SK-N-SH (cell line): ENCODE measurements around the gene TSSC4. TPM values are rescaled to one million over a fixed set of nuclear protein-coding genes. Genes with fewer than 3 reads are reported as not detected.

ENCODE experiments used
- CTCF ChIA-PET: fragments of 300-600, 350-600 bp; formaldehyde crosslinking; extraction: SDS; loops from one replicate; lab custom pipeline; 2021; lab: Yijun Ruan, JAX
- POLR2A ChIA-PET: fragments of 350-600 bp; sonication (Branson Sonifier 250); formaldehyde crosslinking; extraction: SDS; loops from one replicate; lab custom pipeline; 2020; ENCODE audit warnings: antibody characterized with exemption, inconsistent platforms; lab: Yijun Ruan, JAX
- DNase-seq: peaks from one replicate; pipeline ENCODE4 v3.0.0; 2012
- H2AFZ ChIP-seq: fragments of 200-600 bp; sonication (generic); 2 replicates; pipeline ENCODE4 v1.8.1; 2016; ENCODE audit warnings: antibody characterized with exemption, mild to moderate bottlenecking, low read depth
- H3F3A ChIP-seq: fragments of 200-600 bp; sonication (generic); replicated peaks from 2 replicates; pipeline ENCODE3; 2016; ENCODE audit warnings: antibody characterized with exemption, mild to moderate bottlenecking; ENCODE audit not compliant: insufficient read depth
- H3K27ac ChIP-seq, 2 experiments: fragments of 200-500 bp in 1 of 2; fragments of 200-600 bp in 1 of 2; sonication (Bioruptor generic) in 1 of 2; sonication (generic), shearing (Covaris generic) in 1 of 2; 2 replicates each; pipeline versions ENCODE4 v1.5.1 to v1.6.1; 2014 to 2016; ENCODE audit warnings: low read depth in 2 of 2, inconsistent platforms in 1 of 2, low read length in 1 of 2, mild to moderate bottlenecking in 1 of 2, mixed read lengths in 1 of 2
- H3K27me3 ChIP-seq: fragments of 200-600 bp; sonication (generic), shearing (Covaris generic); 2 replicates; pipeline ENCODE4 v1.6.1; 2016; ENCODE audit warnings: mixed run types; ENCODE audit not compliant: insufficient read depth
- H3K36me3 ChIP-seq, 2 experiments: fragments of 200-500 bp in 1 of 2; fragments of 200-600 bp in 1 of 2; sonication (Bioruptor generic) in 1 of 2; sonication (generic) in 1 of 2; replicated peaks in 1 of 2; 2 replicates each; pipeline versions ENCODE3 to v1.5.1; 2014 to 2016; ENCODE audit warnings: low read length in 1 of 2, mild to moderate bottlenecking in 1 of 2; ENCODE audit not compliant: insufficient read depth in 2 of 2, control insufficient read depth in 1 of 2
- H3K4me1 ChIP-seq, 2 experiments: fragments of 200-500 bp in 1 of 2; fragments of 200-600 bp in 1 of 2; sonication (Bioruptor generic) in 1 of 2; sonication (generic), shearing (Covaris generic) in 1 of 2; 2 replicates each; pipeline versions ENCODE4 v1.5.1 to v1.6.1; 2014 to 2016; ENCODE audit warnings: low read depth in 1 of 2, low read length in 1 of 2, mixed run types in 1 of 2; ENCODE audit not compliant: insufficient read depth in 2 of 2, control insufficient read depth in 1 of 2
- H3K4me2 ChIP-seq: fragments of 200-600 bp; sonication (generic), shearing (Covaris generic); 2 replicates; pipeline ENCODE4 v1.6.1; 2017; ENCODE audit warnings: mixed run types
- H3K4me3 ChIP-seq, 2 experiments: fragments of 200-500 bp in 1 of 2; fragments of 200-600 bp in 1 of 2; sonication (Bioruptor generic) in 1 of 2; sonication (generic), shearing (Covaris generic) in 1 of 2; 2 replicates each; pipeline versions ENCODE4 v1.5.1 to v1.8.1; 2014 to 2016; ENCODE audit warnings: low read depth in 2 of 2, inconsistent platforms in 1 of 2, low read length in 1 of 2, mild to moderate bottlenecking in 1 of 2, mixed read lengths in 1 of 2, moderate library complexity in 1 of 2
- H3K79me2 ChIP-seq: fragments of 200-600 bp; sonication (generic); 2 replicates; pipeline ENCODE4 v1.8.1; 2017; ENCODE audit warnings: mild to moderate bottlenecking; ENCODE audit not compliant: insufficient read depth
- H3K9ac ChIP-seq: fragments of 200-600 bp; sonication (generic); 2 replicates; pipeline ENCODE4 v1.6.1; 2017; ENCODE audit warnings: mixed run types
- H3K9me2 ChIP-seq: fragments of 200-600 bp; sonication (generic); 2 replicates; pipeline ENCODE4 v1.6.1; 2017; ENCODE audit warnings: mixed run types
- H3K9me3 ChIP-seq: fragments of 200-600 bp; sonication (generic); 2 replicates; pipeline ENCODE4 v1.6.1; 2017; ENCODE audit warnings: mixed run types, mild to moderate bottlenecking, moderate library complexity
- H4K20me1 ChIP-seq: fragments of 200-600 bp; sonication (generic); 2 replicates; pipeline ENCODE4 v1.6.1; 2017; ENCODE audit warnings: mild to moderate bottlenecking, mixed run types; ENCODE audit not compliant: insufficient read depth
- CTCF ChIP-seq: fragments of 200-600 bp; sonication (generic); IDR thresholded peaks from 2 replicates; pipeline ENCODE4 v1.6.1; 2017; ENCODE audit warnings: antibody characterized with exemption, mild to moderate bottlenecking, moderate library complexity
- EP300 ChIP-seq, 2 experiments: IDR thresholded peaks; 2 replicates each; pipeline versions ENCODE4 v1.4.0 to v1.6.1; 2012; ENCODE audit warnings: borderline replicate concordance in 1 of 2, low read depth in 1 of 2, low read length in 1 of 2
- EZH2phosphoT487 ChIP-seq: fragments of 200-600 bp; sonication (generic); IDR thresholded peaks from 2 replicates; pipeline ENCODE4 v1.6.1; 2017; ENCODE audit warnings: low read depth, mixed run types, mild to moderate bottlenecking, antibody characterized with exemption, moderate library complexity, borderline replicate concordance
- FOXM1 ChIP-seq: IDR thresholded peaks from 2 replicates; pipeline ENCODE4 v1.4.0; 2012; ENCODE audit warnings: low read depth, mild to moderate bottlenecking
- GABPA ChIP-seq: IDR thresholded peaks from 2 replicates; pipeline ENCODE4 v1.4.0; 2012; ENCODE audit warnings: low read depth, mild to moderate bottlenecking
- GATA2 ChIP-seq: sonication (generic); formaldehyde crosslinking; IDR thresholded peaks from 2 replicates; pipeline ENCODE4 v1.5.0; 2020; ENCODE audit warnings: mild to moderate bottlenecking, missing genetic modification reagents
- IRF3 ChIP-seq: fragments of 150-350 bp; IDR thresholded peaks from 2 replicates; pipeline ENCODE4 v1.6.1; 2016; ENCODE audit warnings: mild to moderate bottlenecking, low read depth, low read length
- JUND ChIP-seq: IDR thresholded peaks from 2 replicates; pipeline ENCODE4 v1.4.0; 2012
- MAX ChIP-seq: IDR thresholded peaks from 2 replicates; pipeline ENCODE4 v1.4.0; 2012; ENCODE audit warnings: low read depth
- MEF2A ChIP-seq: IDR thresholded peaks from 2 replicates; pipeline ENCODE4 v1.4.0; 2012; ENCODE audit warnings: low read depth, borderline replicate concordance
- NFIC ChIP-seq: IDR thresholded peaks from 2 replicates; pipeline ENCODE4 v1.4.0; 2012; ENCODE audit warnings: borderline replicate concordance
- RAD21 ChIP-seq: IDR thresholded peaks from 2 replicates; pipeline ENCODE4 v1.6.1; 2012; ENCODE audit warnings: mild to moderate bottlenecking, low read length
- RCOR1 ChIP-seq: fragments of 150-350 bp; IDR thresholded peaks from 2 replicates; pipeline ENCODE4 v1.6.1; 2017; ENCODE audit warnings: antibody characterized with exemption, low read length
- RFX5 ChIP-seq: IDR thresholded peaks from 2 replicates; pipeline ENCODE4 v1.6.1; 2012; ENCODE audit warnings: mild to moderate bottlenecking, improper control_type of control experiment, low read length
- SIN3A ChIP-seq: IDR thresholded peaks from 2 replicates; pipeline ENCODE4 v1.6.1; 2012; ENCODE audit warnings: low read depth, mild to moderate bottlenecking, low read length, moderate library complexity, borderline replicate concordance
- TCF12 ChIP-seq: IDR thresholded peaks from 2 replicates; pipeline ENCODE4 v1.4.0; 2012
- TEAD4 ChIP-seq: IDR thresholded peaks from 2 replicates; pipeline ENCODE4 v1.4.0; 2012; ENCODE audit warnings: mild to moderate bottlenecking, borderline replicate concordance; ENCODE audit not compliant: insufficient read depth
- USF1 ChIP-seq: IDR thresholded peaks from 2 replicates; pipeline ENCODE4 v1.4.0; 2012; ENCODE audit warnings: low read depth, borderline replicate concordance
- USF2 ChIP-seq: fragments of 150-350 bp; IDR thresholded peaks from 2 replicates; pipeline ENCODE4 v1.6.1; 2017; ENCODE audit warnings: antibody characterized with exemption, low read length, low read depth, borderline replicate concordance
- WGBS: methylation state at CpG from one replicate; pipeline ENCODE4 v1.1.6; 2017; ENCODE audit warnings: low lambda C conversion rate; 5-methylcytosine and 5-hydroxymethylcytosine counted together
- polyA plus RNA-seq, 3 experiments: library from polyadenylated mRNA; depleted of rRNA; stranded (reverse); fragments of >200 nt; gene quantifications; 2 replicates each; pipeline ENCODE4 v1.2.3, GENCODE V29; 2012

TSSC4 gene
- polyA plus RNA-seq, 1 of the 3 experiments (the other 2 are of a cell fraction), result 45.1 TPM

- TF ChIP-seq RAD21, result no peak
- no peak for TF ChIP-seq GABPA
- TF ChIP-seq NFIC, result no peak
- TF ChIP-seq IRF3, result no peak
- TF ChIP-seq TEAD4, result no peak
- no peak for TF ChIP-seq USF1
- TF ChIP-seq JUND, result no peak
- no peak for TF ChIP-seq MEF2A
- TF ChIP-seq TCF12, result no peak
- no peak for TF ChIP-seq FOXM1
- TF ChIP-seq EZH2phosphoT487, result no peak
- no peak for TF ChIP-seq USF2
- TF ChIP-seq SIN3A, result no peak
- TF ChIP-seq CTCF, result no peak
- no peak for TF ChIP-seq GATA2 (CRISPR knock-in tag)
- no peak for TF ChIP-seq RFX5
- no peak for TF ChIP-seq EP300 (IDR thresholded peaks at IDR 0.05; ENCODE audit: borderline replicate concordance in 1 of 2, low read depth in 1 of 2, low read length in 1 of 2)
- no peak for TF ChIP-seq RCOR1
- no peak for TF ChIP-seq MAX
- TF ChIP-seq, all 33 proteins: peak for 0
- Histone ChIP-seq H3F3A (no peaks in the 10 kb centered on the region), H3K36me3 (no peaks in the 10 kb centered on the region), H3K27me3 (no peaks in the 10 kb centered on the region), H4K20me1 (no peaks in the 10 kb centered on the region), H3K4me2 (no peak overlapping the region), H3K27ac (no peak overlapping the region), H3K9me3 (no peaks in the 10 kb centered on the region), H3K4me1 (no peaks in the 10 kb centered on the region), H3K9me2 (no peaks in the 10 kb centered on the region), H2AFZ (no peak overlapping the region), H3K9ac (no peak overlapping the region), H3K79me2 (no peaks in the 10 kb centered on the region), H3K4me3 (no peak overlapping the region)
- CTCF ChIA-PET, result interaction anchor here (0.6 to 5.1 kb wide), 7 partner anchors 7 to 515 kb away, joined by 3 to 70 read pairs (median 5); no protein-coding TSS in a partner anchor
- DNase-seq, result no peak
- POLR2A ChIA-PET, result no interaction called here
- WGBS, result 62% methylated on average over 4 of the region's 6 CpGs
Observed at GRCh38 chr11:2412323-2412722, 11.8 kb downstream of the TSSC4 start.
